SU-DHL-6 (cell line): ENCODE measurements around the gene FTCD.

Experiments used
- H2AFZ ChIP-seq: fragments of 200-600 bp; sonication (generic); 2 replicates; pipeline ENCODE4 v1.6.1; 2014; ENCODE audit warnings: low read depth, mild to moderate bottlenecking, moderate library complexity, mixed read lengths, antibody characterized with exemption, low read length; ENCODE audit not compliant: severe bottlenecking
- H3F3A ChIP-seq: fragments of 200-600 bp; shearing (Covaris generic); 2 replicates; pipeline ENCODE4 v1.6.0; 2016; ENCODE audit warnings: antibody characterized with exemption, mild to moderate bottlenecking; ENCODE audit not compliant: insufficient read depth
- H3K27ac ChIP-seq: fragments of 200-600 bp; sonication (generic); 2 replicates; pipeline ENCODE4 v1.5.1; 2016; ENCODE audit warnings: low read depth, mild to moderate bottlenecking, low read length, moderate library complexity, mixed read lengths
- H3K27me3 ChIP-seq: fragments of 200-600 bp; sonication (generic), shearing (Covaris generic); 2 replicates; pipeline ENCODE4 v1.6.0; 2014; ENCODE audit warnings: mild to moderate bottlenecking, low read length
- H3K36me3 ChIP-seq: fragments of 200-600 bp; sonication (generic); 2 replicates; pipeline ENCODE4 v1.6.1; 2014; ENCODE audit warnings: mild to moderate bottlenecking, low read length, mixed read lengths
- H3K4me2 ChIP-seq: fragments of 300-600, 200-600 bp; shearing (Covaris generic), sonication (generic); 2 replicates; pipeline ENCODE4 v1.6.0; 2014; ENCODE audit warnings: low read length, low read depth, mild to moderate bottlenecking; ENCODE audit not compliant: poor library complexity, severe bottlenecking
- H3K4me3 ChIP-seq: fragments of 200-600 bp; sonication (generic); 2 replicates; pipeline ENCODE4 v1.5.1; 2014; ENCODE audit warnings: antibody characterized with exemption, low read length, mild to moderate bottlenecking, mixed read lengths; ENCODE audit not compliant: insufficient read depth, poor library complexity, severe bottlenecking
- H3K79me2 ChIP-seq: fragments of 200-600 bp; sonication (generic); 2 replicates; pipeline ENCODE4 v1.6.1; 2014; ENCODE audit warnings: mild to moderate bottlenecking, low read length, moderate library complexity; ENCODE audit not compliant: insufficient read depth
- H3K9ac ChIP-seq: fragments of 200-600 bp; sonication (generic); 2 replicates; pipeline ENCODE4 v1.7.0; 2014; ENCODE audit warnings: mild to moderate bottlenecking, low read length
- H3K9me2 ChIP-seq: fragments of 200-600 bp; sonication (generic); replicated peaks from 2 replicates; pipeline ENCODE4 v1.6.1; 2014; ENCODE audit warnings: low read length; ENCODE audit not compliant: insufficient read depth
- H3K9me3 ChIP-seq: fragments of 200-600 bp; sonication (generic); 2 replicates; pipeline ENCODE4 v1.6.1; 2014; ENCODE audit warnings: low read length, mixed read lengths; ENCODE audit not compliant: insufficient read depth
- H4K20me1 ChIP-seq: fragments of 200-600 bp; sonication (generic); 2 replicates; pipeline ENCODE4 v1.6.1; 2014; ENCODE audit warnings: low read depth, mild to moderate bottlenecking, antibody characterized with exemption, low read length, moderate library complexity, mixed read lengths
- EZH2phosphoT487 ChIP-seq: fragments of 200-600 bp; sonication (generic), shearing (Covaris generic); conservative IDR thresholded peaks from 2 replicates; pipeline ENCODE4 v1.6.1; 2018; ENCODE audit warnings: mild to moderate bottlenecking, antibody characterized with exemption, low read length, moderate library complexity, mixed read lengths
- TF ChIP-seq, protein P1 (sequence below): fragments of 200-600 bp; sonication (generic); IDR thresholded peaks from one replicate; pipeline ENCODE4 v1.5.1; 2017; ENCODE audit warnings: antibody characterized with exemption, mild to moderate bottlenecking, low read length, moderate library complexity; ENCODE audit not compliant: insufficient read depth, poor library complexity, severe bottlenecking

The FTCD gene

DNA sequence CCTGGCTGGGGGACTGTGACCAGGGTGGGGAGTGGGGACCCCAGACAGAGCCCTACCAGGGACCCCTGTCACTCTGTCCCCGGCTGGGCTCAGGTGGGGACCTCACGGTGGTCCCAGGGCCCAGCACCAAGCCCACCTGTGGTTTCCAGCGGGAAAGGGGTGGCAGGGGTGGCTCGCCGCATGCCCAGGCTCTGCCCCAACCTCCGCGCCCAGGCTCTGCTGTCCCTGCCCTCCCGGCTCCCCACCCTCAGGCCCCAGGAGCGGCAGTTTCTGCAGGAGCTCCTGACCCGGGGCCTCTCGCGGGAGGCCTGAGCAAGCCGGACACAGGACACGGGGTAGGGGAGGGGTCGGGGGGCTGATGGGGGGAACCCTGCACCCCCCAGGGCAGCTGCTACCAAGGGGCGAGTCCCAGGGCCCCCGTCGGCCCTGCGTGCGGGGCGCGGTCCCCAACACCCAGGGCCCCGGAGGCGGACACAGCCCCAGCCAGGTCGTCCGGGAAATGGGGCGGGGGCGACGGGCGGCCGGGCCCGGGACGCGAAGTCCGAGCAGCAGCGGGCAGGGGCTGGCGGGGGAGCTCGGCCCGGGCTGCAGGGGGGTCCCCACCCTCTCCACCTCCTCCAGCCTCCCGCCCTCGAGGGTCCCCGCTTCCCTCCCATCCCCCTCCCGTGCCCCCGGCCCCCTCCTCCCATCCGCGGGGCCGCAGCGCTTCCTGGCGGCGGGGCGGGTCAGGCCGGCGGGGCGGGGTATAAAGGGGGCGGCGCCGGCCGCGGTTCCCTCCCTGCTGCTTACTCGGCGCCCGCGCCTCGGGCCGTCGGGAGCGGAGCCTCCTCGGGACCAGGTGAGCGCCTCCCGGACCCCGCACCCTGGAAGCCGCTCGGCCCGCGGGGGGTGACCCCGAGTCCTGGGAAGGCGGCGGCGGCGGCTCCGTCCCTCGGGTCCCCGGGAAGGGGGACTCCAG is 57.8 kb downstream of the FTCD start, which contains the start of gene COL6A2:
TSS of gene COL6A2 (plus strand) at position 777 of the 958 bp plus-strand sequence.
- Histone ChIP-seq H4K20me1 (no peaks in the 10 kb centered on the region), H2AFZ (no peak within 1 kb of the TSS), H3K4me3 (no peak within 1 kb of the TSS), H3K27ac (no peak within 1 kb of the TSS), H3K4me2 (no peak within 1 kb of the TSS), H3F3A (no peaks in the 10 kb centered on the region), H3K9me2 (no peaks in the 10 kb centered on the region), H3K79me2 (no peaks in the 10 kb centered on the region), H3K36me3 (no peaks in the 10 kb centered on the region), H3K9me3 (peaks cover 5% of the 10 kb centered on the region; the same call in 1 of the 2 replicates), H3K27me3 (no peaks in the 10 kb centered on the region), H3K9ac (no peak within 1 kb of the TSS)
- no peak for TF ChIP-seq EZH2phosphoT487
- TF ChIP-seq, protein P1, sequence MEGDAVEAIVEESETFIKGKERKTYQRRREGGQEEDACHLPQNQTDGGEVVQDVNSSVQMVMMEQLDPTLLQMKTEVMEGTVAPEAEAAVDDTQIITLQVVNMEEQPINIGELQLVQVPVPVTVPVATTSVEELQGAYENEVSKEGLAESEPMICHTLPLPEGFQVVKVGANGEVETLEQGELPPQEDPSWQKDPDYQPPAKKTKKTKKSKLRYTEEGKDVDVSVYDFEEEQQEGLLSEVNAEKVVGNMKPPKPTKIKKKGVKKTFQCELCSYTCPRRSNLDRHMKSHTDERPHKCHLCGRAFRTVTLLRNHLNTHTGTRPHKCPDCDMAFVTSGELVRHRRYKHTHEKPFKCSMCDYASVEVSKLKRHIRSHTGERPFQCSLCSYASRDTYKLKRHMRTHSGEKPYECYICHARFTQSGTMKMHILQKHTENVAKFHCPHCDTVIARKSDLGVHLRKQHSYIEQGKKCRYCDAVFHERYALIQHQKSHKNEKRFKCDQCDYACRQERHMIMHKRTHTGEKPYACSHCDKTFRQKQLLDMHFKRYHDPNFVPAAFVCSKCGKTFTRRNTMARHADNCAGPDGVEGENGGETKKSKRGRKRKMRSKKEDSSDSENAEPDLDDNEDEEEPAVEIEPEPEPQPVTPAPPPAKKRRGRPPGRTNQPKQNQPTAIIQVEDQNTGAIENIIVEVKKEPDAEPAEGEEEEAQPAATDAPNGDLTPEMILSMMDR = no peak

DNA sequence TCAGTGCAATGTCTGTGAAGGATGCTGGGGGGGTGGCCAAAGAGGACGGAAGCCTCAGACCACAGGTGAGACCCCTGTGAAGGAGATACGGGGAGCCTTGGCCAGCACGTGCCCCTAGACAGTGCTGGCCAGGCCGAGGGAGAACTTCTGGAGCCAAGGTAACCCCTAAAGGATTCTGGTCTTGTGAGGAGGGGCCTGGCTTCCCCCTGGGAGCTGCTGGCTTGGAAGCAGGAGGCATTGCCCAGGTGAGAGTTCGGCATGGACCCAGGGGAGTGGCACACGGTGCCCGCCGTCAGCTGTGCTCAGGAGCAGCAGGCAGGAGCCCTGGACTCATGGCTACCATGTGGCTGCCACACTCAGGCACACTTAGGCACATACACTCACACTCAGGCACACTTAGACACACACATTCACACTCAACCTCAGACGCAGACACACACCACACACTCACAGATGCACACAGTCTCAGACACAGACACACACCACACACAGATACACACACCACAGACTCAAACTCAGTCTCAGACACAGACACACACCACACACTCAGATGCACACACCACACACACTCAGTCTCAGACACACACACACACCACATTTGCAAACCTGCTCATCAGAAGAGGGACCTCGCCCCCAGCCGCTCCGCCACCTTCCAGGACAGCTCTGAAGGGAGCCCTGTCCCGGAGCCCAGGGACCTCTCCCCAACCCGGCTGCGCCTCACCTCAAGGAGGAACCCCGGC is 58.6 kb downstream of the FTCD start:
- H3K36me3 ChIP-seq = no peaks in the 10 kb centered on the region
- no peaks in the 10 kb centered on the region for H3F3A ChIP-seq
- H3K79me2 ChIP-seq = no peaks in the 10 kb centered on the region
- H4K20me1 ChIP-seq = no peaks in the 10 kb centered on the region
- no peak overlapping the region for H3K4me3 ChIP-seq
- no peak overlapping the region for H3K9ac ChIP-seq
- no peak overlapping the region for H2AFZ ChIP-seq
- H3K9me3 ChIP-seq = no peaks in the 10 kb centered on the region
- no peaks in the 10 kb centered on the region for H3K27me3 ChIP-seq
- TF ChIP-seq, protein P1 = no peak
- no peak for TF ChIP-seq EZH2phosphoT487
- no peaks in the 10 kb centered on the region for H3K9me2 ChIP-seq
- H3K4me2 ChIP-seq = no peak overlapping the region
- no peak overlapping the region for H3K27ac ChIP-seq

DNA sequence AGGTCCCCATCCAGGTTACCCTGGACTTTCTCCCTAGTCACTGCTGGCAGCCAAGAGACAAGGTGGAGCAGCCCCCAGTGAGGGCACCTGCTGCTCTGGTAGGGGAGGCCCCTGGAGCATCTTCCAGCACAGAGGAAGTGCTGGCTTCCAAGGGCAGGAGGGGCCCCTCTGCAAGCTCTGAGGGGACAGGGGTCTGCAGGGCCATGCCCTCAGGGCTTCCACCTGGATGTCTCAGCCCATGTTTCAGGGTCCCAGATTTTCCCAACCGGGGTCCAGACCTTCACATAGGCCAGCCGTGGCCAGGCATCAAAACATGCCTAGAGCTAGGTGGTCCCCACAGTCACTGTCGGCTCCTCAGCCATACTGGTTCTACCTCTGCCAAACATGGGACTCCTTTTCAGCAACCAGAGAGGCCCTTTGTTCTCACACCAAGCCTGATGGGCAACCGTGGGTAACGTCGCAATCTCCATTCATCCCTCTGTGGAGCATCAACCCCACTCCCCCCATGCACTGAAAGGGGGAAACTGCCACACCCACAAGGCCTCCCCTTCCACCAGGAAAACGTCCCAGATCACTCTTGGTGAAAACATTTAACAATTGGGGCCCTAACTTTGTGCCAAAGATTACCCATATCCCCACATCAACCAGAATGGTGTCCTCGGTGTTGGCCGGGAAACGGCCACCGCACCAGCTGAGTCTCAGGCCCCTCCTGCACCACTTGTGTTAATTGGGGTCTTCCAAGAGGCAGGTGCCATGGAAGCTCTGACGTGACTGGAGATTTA is 59.4 kb downstream of the FTCD start:
- Histone ChIP-seq H3K4me3 (no peak overlapping the region), H3K4me2 (no peak overlapping the region), H3K9me3 (no peaks in the 10 kb centered on the region), H3K36me3 (no peaks in the 10 kb centered on the region), H3F3A (no peaks in the 10 kb centered on the region), H3K9me2 (no peaks in the 10 kb centered on the region), H3K79me2 (no peaks in the 10 kb centered on the region), H3K27me3 (no peaks in the 10 kb centered on the region), H3K9ac (no peak overlapping the region), H2AFZ (no peak overlapping the region), H3K27ac (no peak overlapping the region), H4K20me1 (no peaks in the 10 kb centered on the region)
- TF ChIP-seq, protein P1 = no peak
- TF ChIP-seq EZH2phosphoT487 = no peak
